Measurements from ENCODE around the gene CCDC170.

The CCDC170 gene

DNA sequence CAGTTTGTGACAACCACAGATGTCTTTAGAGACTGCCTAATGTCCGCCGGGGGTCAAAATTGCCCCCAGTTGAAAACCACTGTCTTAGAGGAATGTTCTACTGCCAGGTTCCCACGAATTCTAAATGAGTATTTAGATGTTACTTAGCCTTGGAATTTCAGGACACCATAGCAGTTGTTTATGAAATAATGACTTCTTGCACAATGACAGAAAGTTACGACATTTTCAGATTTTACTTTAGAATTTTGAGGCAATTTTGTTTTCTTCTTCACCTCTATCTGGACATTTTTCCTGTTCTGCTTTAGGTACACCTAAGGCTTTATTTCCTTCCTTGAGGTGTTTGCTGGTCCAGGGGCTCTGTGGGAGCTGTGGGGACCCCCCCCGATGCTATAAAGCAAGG lies 83.4 kb downstream of the CCDC170 start:
- TF ChIP-seq POLR2AphosphoS5 (IDR thresholded peaks at IDR 0.05; ENCODE audit: low read depth) (no peak), SPI1 (IDR thresholded peaks at IDR 0.05; ENCODE audit: borderline replicate concordance, low read depth) (no peak), GABPA (IDR thresholded peaks at IDR 0.05; ENCODE audit: low read depth) (no peak)
- TF ChIP-seq, protein P1, sequence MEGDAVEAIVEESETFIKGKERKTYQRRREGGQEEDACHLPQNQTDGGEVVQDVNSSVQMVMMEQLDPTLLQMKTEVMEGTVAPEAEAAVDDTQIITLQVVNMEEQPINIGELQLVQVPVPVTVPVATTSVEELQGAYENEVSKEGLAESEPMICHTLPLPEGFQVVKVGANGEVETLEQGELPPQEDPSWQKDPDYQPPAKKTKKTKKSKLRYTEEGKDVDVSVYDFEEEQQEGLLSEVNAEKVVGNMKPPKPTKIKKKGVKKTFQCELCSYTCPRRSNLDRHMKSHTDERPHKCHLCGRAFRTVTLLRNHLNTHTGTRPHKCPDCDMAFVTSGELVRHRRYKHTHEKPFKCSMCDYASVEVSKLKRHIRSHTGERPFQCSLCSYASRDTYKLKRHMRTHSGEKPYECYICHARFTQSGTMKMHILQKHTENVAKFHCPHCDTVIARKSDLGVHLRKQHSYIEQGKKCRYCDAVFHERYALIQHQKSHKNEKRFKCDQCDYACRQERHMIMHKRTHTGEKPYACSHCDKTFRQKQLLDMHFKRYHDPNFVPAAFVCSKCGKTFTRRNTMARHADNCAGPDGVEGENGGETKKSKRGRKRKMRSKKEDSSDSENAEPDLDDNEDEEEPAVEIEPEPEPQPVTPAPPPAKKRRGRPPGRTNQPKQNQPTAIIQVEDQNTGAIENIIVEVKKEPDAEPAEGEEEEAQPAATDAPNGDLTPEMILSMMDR (IDR thresholded peaks at IDR 0.05; ENCODE audit: insufficient read depth, low read length), result no peak
- TF ChIP-seq, protein P2, sequence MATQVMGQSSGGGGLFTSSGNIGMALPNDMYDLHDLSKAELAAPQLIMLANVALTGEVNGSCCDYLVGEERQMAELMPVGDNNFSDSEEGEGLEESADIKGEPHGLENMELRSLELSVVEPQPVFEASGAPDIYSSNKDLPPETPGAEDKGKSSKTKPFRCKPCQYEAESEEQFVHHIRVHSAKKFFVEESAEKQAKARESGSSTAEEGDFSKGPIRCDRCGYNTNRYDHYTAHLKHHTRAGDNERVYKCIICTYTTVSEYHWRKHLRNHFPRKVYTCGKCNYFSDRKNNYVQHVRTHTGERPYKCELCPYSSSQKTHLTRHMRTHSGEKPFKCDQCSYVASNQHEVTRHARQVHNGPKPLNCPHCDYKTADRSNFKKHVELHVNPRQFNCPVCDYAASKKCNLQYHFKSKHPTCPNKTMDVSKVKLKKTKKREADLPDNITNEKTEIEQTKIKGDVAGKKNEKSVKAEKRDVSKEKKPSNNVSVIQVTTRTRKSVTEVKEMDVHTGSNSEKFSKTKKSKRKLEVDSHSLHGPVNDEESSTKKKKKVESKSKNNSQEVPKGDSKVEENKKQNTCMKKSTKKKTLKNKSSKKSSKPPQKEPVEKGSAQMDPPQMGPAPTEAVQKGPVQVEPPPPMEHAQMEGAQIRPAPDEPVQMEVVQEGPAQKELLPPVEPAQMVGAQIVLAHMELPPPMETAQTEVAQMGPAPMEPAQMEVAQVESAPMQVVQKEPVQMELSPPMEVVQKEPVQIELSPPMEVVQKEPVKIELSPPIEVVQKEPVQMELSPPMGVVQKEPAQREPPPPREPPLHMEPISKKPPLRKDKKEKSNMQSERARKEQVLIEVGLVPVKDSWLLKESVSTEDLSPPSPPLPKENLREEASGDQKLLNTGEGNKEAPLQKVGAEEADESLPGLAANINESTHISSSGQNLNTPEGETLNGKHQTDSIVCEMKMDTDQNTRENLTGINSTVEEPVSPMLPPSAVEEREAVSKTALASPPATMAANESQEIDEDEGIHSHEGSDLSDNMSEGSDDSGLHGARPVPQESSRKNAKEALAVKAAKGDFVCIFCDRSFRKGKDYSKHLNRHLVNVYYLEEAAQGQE (IDR thresholded peaks at IDR 0.05; ENCODE audit: insufficient replicate concordance, low read depth), result no peak
- no peaks in the 10 kb centered on the region for H3K27me3 ChIP-seq (ENCODE audit: insufficient read depth, poor library complexity, severe bottlenecking)
- no peak for DNase-seq (ENCODE audit: low read depth in 1 of 2, low spot score in 1 of 2)
- no peak overlapping the region for H3K27ac ChIP-seq (replicated peaks)
- H3K4me3 ChIP-seq (replicated peaks; ENCODE audit: insufficient read depth, low read length), result no peak overlapping the region

DNA sequence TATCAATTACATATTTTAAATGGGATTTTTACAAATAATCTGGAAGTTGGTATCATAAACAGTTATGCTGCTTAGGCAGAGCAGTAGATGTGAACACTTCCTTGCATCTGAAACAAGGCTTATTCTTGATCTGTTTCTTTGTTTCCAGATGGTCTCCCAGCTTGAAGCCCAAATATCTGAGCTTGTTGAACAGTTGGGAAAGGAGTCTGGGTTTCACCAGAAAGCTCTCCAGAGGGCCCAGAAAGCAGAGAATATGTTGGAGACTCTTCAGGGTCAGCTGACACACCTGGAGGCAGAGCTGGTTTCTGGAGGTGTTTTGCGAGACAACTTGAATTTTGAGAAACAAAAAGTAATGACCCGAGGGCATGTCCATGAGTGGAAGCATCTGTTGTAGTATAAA lies 91.9 kb downstream of the CCDC170 start:
- no peak overlapping the region for H3K4me3 ChIP-seq (replicated peaks; ENCODE audit: insufficient read depth, low read length)
- TF ChIP-seq SPI1 (IDR thresholded peaks at IDR 0.05; ENCODE audit: borderline replicate concordance, low read depth) (no peak), GABPA (IDR thresholded peaks at IDR 0.05; ENCODE audit: low read depth) (no peak), POLR2AphosphoS5 (IDR thresholded peaks at IDR 0.05; ENCODE audit: low read depth) (no peak)
- TF ChIP-seq, protein P2 (IDR thresholded peaks at IDR 0.05; ENCODE audit: insufficient replicate concordance, low read depth), result no peak
- TF ChIP-seq, protein P1 (IDR thresholded peaks at IDR 0.05; ENCODE audit: insufficient read depth, low read length), result no peak
- DNase-seq (ENCODE audit: low read depth in 1 of 2, low spot score in 1 of 2), result no peak
- H3K27me3 ChIP-seq (ENCODE audit: insufficient read depth, poor library complexity, severe bottlenecking), result no peaks in the 10 kb centered on the region
- no peak overlapping the region for H3K27ac ChIP-seq (replicated peaks)

DNA sequence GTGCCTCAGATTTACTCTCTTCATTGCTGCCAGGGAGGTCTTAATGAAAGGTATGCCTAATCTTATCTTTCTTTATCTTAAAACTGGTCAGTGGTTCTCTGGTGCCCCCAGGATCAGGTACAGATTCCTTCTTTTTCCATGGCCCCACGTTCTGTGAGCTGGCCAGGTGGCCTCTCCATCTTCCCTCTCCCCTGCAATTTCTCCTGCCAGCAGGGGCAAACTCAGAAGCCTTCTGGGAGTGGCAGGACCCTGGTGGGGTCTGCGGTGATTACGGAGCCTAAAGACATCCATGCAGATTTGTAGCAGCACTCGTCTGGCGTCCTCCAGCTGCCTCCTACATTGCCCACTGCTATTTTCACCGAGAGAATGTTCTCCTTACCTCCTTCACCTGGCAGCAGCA lies 95.8 kb downstream of the CCDC170 start:
- Histone ChIP-seq H3K4me3 (replicated peaks; ENCODE audit: insufficient read depth, low read length) (no peak overlapping the region), H3K27ac (replicated peaks) (no peak overlapping the region), H3K27me3 (ENCODE audit: insufficient read depth, poor library complexity, severe bottlenecking) (no peaks in the 10 kb centered on the region)
- no peak for TF ChIP-seq POLR2AphosphoS5 (IDR thresholded peaks at IDR 0.05; ENCODE audit: low read depth)
- TF ChIP-seq, protein P1 (IDR thresholded peaks at IDR 0.05; ENCODE audit: insufficient read depth, low read length), result no peak
- no peak for TF ChIP-seq SPI1 (IDR thresholded peaks at IDR 0.05; ENCODE audit: borderline replicate concordance, low read depth)
- TF ChIP-seq GABPA (IDR thresholded peaks at IDR 0.05; ENCODE audit: low read depth), result no peak
- TF ChIP-seq, protein P2 (IDR thresholded peaks at IDR 0.05; ENCODE audit: insufficient replicate concordance, low read depth), result no peak
- no peak for DNase-seq (ENCODE audit: low read depth in 1 of 2, low spot score in 1 of 2)

Measured in HL-60 (cell line).